H1 (cell line): Measurements from ENCODE around the gene GABPB2. TPM values are rescaled to one million over a fixed set of nuclear protein-coding genes. Genes with fewer than 3 reads are reported as not detected.

Experiments used
- BACH1 ChIP-seq: IDR thresholded peaks from 2 replicates; pipeline ENCODE4 v1.6.1; 2012; ENCODE audit warnings: low read length, improper control_type of control experiment
- EP300 ChIP-seq, 2 experiments: IDR thresholded peaks; 1 replicate in 1 of 2; 2 replicates in 1 of 2; pipeline ENCODE4 v1.6.1; 2011 to 2012; ENCODE audit warnings: low read depth in 2 of 2, low read length in 2 of 2, mild to moderate bottlenecking in 2 of 2, borderline replicate concordance in 1 of 2, inconsistent platforms in 1 of 2, moderate library complexity in 1 of 2
- HDAC2 ChIP-seq, 2 experiments: fragments of 300-600 bp in 1 of 2; sonication (generic) in 1 of 2; IDR thresholded peaks; 2 replicates each; pipeline ENCODE4 v1.6.1; 2011 to 2012; ENCODE audit warnings: low read depth in 2 of 2, low read length in 2 of 2, mild to moderate bottlenecking in 2 of 2, moderate library complexity in 2 of 2, borderline replicate concordance in 1 of 2, inconsistent platforms in 1 of 2
- HDAC6 ChIP-seq: IDR thresholded peaks from one replicate; pipeline ENCODE4 v1.7.1; 2012; ENCODE audit warnings: low read depth, mild to moderate bottlenecking, inconsistent platforms, low read length, moderate library complexity
- RBBP5 ChIP-seq: IDR thresholded peaks from 2 replicates; pipeline ENCODE4 v1.7.1; 2012; ENCODE audit warnings: low read depth, mild to moderate bottlenecking, inconsistent platforms, low read length, moderate library complexity, borderline replicate concordance
- SIN3A ChIP-seq, 2 experiments: IDR thresholded peaks in 1 of 2; conservative IDR thresholded peaks in 1 of 2; 2 replicates each; pipeline ENCODE4 v1.6.1; 2011 to 2012; ENCODE audit warnings: low read length in 2 of 2, improper control_type of control experiment in 1 of 2, low read depth in 1 of 2, mild to moderate bottlenecking in 1 of 2
- YY1 ChIP-seq: IDR thresholded peaks from 2 replicates; pipeline ENCODE4 v1.6.1; 2011; ENCODE audit warnings: low read depth, mild to moderate bottlenecking, low read length
- ZNF274 ChIP-seq: IDR thresholded peaks from 2 replicates; pipeline ENCODE4 v1.7.0; 2012; ENCODE audit warnings: low read length, borderline replicate concordance; ENCODE audit errors: extremely low read depth
- polyA plus RNA-seq, 7 experiments: library from polyadenylated mRNA; depleted of rRNA in 3 of 7; stranded (reverse) in 5 of 7; unstranded in 2 of 7; fragments of >200 nt in 5 of 7; fragments of 200-250 nt in 2 of 7; gene quantifications; 1 replicate in 5 of 7; 2 replicates in 1 of 7; 4 replicates in 1 of 7; pipeline versions ENCODE4 v1.2.1 to v1.2.3, GENCODE V29; 2011 to 2013; ENCODE audit warnings: missing spikeins in 2 of 7, mixed read lengths in 2 of 7
- total RNA-seq: library from RNA; stranded (reverse); fragmentation: NEBNext Ultra II Directional; extraction: Animal tissue kit (Norgen Biotek cat#: 25700); gene quantifications from 2 replicates; pipeline ENCODE4 v1.2.1, GENCODE V29; 2021
- TF ChIP-seq, protein P1 (sequence below): IDR thresholded peaks from 2 replicates; pipeline ENCODE4 v1.6.1; 2012; ENCODE audit warnings: inconsistent platforms
- TF ChIP-seq, protein P2 (sequence below): IDR thresholded peaks from 2 replicates; pipeline ENCODE4 v1.6.1; 2012; ENCODE audit warnings: inconsistent platforms

GABPB2 gene
- total and polyA plus RNA-seq, 2 of the 8 experiments (the other 6 are each of a cell fraction or from before 2014, with no cell fraction given) = 1.8 to 2.4 TPM

DNA sequence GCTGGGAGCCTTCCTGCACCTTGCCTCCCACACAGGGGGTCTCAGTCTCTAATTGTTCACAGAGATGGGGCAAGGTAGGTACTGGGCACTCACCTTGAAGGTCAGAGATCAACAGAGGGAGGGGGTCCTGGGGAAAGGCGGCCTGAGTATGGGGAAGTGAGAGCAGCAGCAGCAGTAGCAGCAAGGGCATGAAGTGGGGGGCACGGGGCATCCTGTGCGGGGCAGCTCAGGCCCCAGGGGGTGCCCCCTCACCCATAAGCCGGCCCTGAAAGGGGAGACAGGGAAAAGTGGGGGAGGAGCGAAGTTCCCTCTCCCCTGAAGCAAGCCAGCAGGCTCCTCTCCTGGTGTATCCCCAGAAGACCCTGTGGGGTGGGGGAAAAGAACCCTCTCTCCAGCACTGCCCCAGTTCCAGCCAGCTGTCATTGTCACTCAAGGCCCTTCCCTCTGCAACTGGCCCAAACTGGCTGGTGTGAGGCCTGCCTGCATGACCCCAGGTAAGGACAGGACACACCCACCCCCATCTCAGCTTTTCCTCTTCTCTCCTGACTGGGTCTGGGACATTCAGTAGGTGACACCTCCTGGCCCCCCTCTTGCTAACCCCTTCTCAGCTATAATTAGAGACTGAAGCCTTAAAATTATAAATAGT lies 72.0 kb downstream of the GABPB2 start (continued):
- TF ChIP-seq, protein P1, sequence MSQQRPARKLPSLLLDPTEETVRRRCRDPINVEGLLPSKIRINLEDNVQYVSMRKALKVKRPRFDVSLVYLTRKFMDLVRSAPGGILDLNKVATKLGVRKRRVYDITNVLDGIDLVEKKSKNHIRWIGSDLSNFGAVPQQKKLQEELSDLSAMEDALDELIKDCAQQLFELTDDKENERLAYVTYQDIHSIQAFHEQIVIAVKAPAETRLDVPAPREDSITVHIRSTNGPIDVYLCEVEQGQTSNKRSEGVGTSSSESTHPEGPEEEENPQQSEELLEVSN = no peak
- TF ChIP-seq BACH1 (no peak), YY1 (no peak), RBBP5 (no peak), SIN3A (conservative IDR thresholded peaks at IDR 0.05 in 1 of 2, IDR thresholded peaks at IDR 0.05 in 1 of 2; ENCODE audit: low read depth in 1 of 2, low read length in 2 of 2) (no peak), HDAC6 (no peak), ZNF274 (no peak), HDAC2 (IDR thresholded peaks at IDR 0.05; ENCODE audit: borderline replicate concordance in 1 of 2, low read depth in 2 of 2, low read length in 2 of 2) (no peak), EP300 (IDR thresholded peaks at IDR 0.05; ENCODE audit: borderline replicate concordance in 1 of 2, low read depth in 2 of 2, low read length in 2 of 2) (no peak)
- TF ChIP-seq, protein P2, sequence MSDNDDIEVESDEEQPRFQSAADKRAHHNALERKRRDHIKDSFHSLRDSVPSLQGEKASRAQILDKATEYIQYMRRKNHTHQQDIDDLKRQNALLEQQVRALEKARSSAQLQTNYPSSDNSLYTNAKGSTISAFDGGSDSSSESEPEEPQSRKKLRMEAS = no peak
